ENCODE results near the gene ZBTB7C. TPM values are rescaled to one million over a fixed set of nuclear protein-coding genes. Genes with fewer than 3 reads are reported as not detected.

The ZBTB7C gene
- polyA plus RNA-seq, 1 of the 3 experiments (the other 2 are of a cell fraction) = 0.05 TPM

DNA sequence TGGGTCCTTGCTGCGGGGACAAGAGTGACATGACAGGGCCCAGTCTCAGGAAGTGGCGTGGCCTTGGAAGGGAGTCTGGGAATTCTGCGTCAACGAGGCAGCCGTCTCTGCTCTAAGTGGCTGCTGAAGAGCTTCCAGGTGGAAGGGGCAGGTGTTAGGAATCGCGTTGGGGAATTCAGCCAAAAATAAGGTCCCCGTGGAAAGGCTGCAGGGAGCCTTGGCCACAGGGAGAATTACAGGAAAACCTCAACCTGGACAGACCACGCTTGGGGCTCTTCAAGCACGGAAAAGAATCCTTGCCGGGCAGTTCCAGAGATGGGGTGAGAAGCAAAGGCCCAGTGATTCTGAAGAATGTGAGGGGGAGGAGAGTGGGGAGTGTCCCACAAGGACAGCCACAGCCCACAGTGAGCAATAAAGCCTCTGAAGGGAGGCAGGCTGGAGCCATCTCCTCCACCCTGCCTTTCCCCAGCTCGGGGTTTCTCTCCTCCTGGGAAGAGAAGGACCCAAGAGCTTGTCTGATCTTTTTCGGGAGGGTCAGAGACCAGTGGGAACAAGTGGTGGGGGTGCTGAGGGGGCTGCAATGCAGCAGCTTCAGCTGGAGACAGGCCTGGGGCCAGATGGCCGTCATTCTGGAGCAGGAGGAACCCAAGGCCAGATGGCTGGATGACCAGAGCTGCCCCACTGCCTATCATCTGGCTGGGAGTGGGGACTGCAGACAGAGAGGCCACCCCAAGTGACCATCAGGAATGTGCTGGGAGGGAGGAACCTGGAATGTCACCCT, 372.4 kb downstream of the ZBTB7C start:
- H3K36me3 ChIP-seq (replicated peaks in 1 of 2; ENCODE audit: control insufficient read depth in 1 of 2, insufficient read depth in 2 of 2, low read length in 1 of 2) = no peaks in the 10 kb centered on the region
- H3K27me3 ChIP-seq (ENCODE audit: insufficient read depth) = no peaks in the 10 kb centered on the region
- WGBS (ENCODE audit: low lambda C conversion rate) = 84% methylated on average over 14 of the region's 14 CpGs
- ChIA-PET CTCF (interaction anchor here (0.6 to 20.7 kb wide), 15 partner anchors 11 to 407 kb away, joined by 3 to 333 read pairs (median 5); no protein-coding TSS in a partner anchor), POLR2A (interaction anchor here (0.7 to 2.6 kb wide), 7 partner anchors 13 to 192 kb away, joined by 3 to 7 read pairs (median 3); no protein-coding TSS in a partner anchor)
- H2AFZ ChIP-seq (ENCODE audit: low read depth) = no peak overlapping the region
- H4K20me1 ChIP-seq (ENCODE audit: insufficient read depth) = no peaks in the 10 kb centered on the region
- no peak overlapping the region for H3K4me3 ChIP-seq (ENCODE audit: low read depth in 2 of 2, low read length in 1 of 2)
- H3K9me3 ChIP-seq = no peaks in the 10 kb centered on the region
- H3F3A ChIP-seq (replicated peaks; ENCODE audit: insufficient read depth) = no peaks in the 10 kb centered on the region
- no peak overlapping the region for H3K4me2 ChIP-seq
- DNase-seq = peak; percentile 65
- TF ChIP-seq GATA2 (CRISPR knock-in tag; IDR thresholded peaks at IDR 0.05) (no peak), SMC3 (IDR thresholded peaks at IDR 0.05; ENCODE audit: low read depth, low read length) (no peak), SIN3A (IDR thresholded peaks at IDR 0.05; ENCODE audit: borderline replicate concordance, low read depth, low read length) (no peak), GABPA (IDR thresholded peaks at IDR 0.05; ENCODE audit: low read depth) (no peak), CHD2 (IDR thresholded peaks at IDR 0.05; ENCODE audit: low read length, partially characterized antibody) (peak; percentile 29), RCOR1 (IDR thresholded peaks at IDR 0.05; ENCODE audit: low read length) (peak; percentile 67), EP300 (IDR thresholded peaks at IDR 0.05; ENCODE audit: borderline replicate concordance in 1 of 2, low read depth in 1 of 2, low read length in 1 of 2) (peak in 1 of 2 experiments; percentile 70; a peak in 1 of 4 replicates)
- TF ChIP-seq, protein P1, sequence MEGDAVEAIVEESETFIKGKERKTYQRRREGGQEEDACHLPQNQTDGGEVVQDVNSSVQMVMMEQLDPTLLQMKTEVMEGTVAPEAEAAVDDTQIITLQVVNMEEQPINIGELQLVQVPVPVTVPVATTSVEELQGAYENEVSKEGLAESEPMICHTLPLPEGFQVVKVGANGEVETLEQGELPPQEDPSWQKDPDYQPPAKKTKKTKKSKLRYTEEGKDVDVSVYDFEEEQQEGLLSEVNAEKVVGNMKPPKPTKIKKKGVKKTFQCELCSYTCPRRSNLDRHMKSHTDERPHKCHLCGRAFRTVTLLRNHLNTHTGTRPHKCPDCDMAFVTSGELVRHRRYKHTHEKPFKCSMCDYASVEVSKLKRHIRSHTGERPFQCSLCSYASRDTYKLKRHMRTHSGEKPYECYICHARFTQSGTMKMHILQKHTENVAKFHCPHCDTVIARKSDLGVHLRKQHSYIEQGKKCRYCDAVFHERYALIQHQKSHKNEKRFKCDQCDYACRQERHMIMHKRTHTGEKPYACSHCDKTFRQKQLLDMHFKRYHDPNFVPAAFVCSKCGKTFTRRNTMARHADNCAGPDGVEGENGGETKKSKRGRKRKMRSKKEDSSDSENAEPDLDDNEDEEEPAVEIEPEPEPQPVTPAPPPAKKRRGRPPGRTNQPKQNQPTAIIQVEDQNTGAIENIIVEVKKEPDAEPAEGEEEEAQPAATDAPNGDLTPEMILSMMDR (IDR thresholded peaks at IDR 0.05) = no peak
- H3K27ac ChIP-seq (ENCODE audit: low read depth in 2 of 2, low read length in 1 of 2) = peak overlapping the region in 1 of 2 experiments; percentile 100; a peak in 2 of 4 replicates
- H3K79me2 ChIP-seq (ENCODE audit: insufficient read depth) = no peaks in the 10 kb centered on the region
- H3K9ac ChIP-seq = no peak overlapping the region
- H3K9me2 ChIP-seq = no peaks in the 10 kb centered on the region
- H3K4me1 ChIP-seq (ENCODE audit: control insufficient read depth in 1 of 2, insufficient read depth in 2 of 2, low read depth in 1 of 2, low read length in 1 of 2) = peaks cover 0 to 70% of the 10 kb centered on the region in 2 experiments; a peak in 1 of 4 replicates

GRCh38 chr18:48036226-48036625, 373.0 kb downstream of the ZBTB7C start:
- Histone ChIP-seq H3K9ac (no peak overlapping the region), H3K4me2 (no peak overlapping the region)
- TF ChIP-seq, protein P2, sequence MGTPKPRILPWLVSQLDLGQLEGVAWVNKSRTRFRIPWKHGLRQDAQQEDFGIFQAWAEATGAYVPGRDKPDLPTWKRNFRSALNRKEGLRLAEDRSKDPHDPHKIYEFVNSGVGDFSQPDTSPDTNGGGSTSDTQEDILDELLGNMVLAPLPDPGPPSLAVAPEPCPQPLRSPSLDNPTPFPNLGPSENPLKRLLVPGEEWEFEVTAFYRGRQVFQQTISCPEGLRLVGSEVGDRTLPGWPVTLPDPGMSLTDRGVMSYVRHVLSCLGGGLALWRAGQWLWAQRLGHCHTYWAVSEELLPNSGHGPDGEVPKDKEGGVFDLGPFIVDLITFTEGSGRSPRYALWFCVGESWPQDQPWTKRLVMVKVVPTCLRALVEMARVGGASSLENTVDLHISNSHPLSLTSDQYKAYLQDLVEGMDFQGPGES (IDR thresholded peaks at IDR 0.05; ENCODE audit: low read depth, low read length) = no peak
- TF ChIP-seq TEAD4 (IDR thresholded peaks at IDR 0.05; ENCODE audit: borderline replicate concordance, insufficient read depth) (no peak), MEF2A (IDR thresholded peaks at IDR 0.05; ENCODE audit: borderline replicate concordance, low read depth) (no peak), SMC3 (IDR thresholded peaks at IDR 0.05; ENCODE audit: low read depth, low read length) (no peak), TCF12 (IDR thresholded peaks at IDR 0.05) (no peak), GATA2 (CRISPR knock-in tag; IDR thresholded peaks at IDR 0.05) (no peak), EZH2phosphoT487 (IDR thresholded peaks at IDR 0.05; ENCODE audit: borderline replicate concordance, low read depth) (no peak), RAD21 (IDR thresholded peaks at IDR 0.05; ENCODE audit: low read length) (no peak), NFIC (IDR thresholded peaks at IDR 0.05; ENCODE audit: borderline replicate concordance) (no peak), TAF1 (IDR thresholded peaks at IDR 0.05; ENCODE audit: borderline replicate concordance, low read depth, low read length) (no peak), SIN3A (IDR thresholded peaks at IDR 0.05; ENCODE audit: borderline replicate concordance, low read depth, low read length) (no peak), ELF1 (IDR thresholded peaks at IDR 0.05) (no peak), FOXJ3 (CRISPR knock-in tag; IDR thresholded peaks at IDR 0.05) (no peak), USF2 (IDR thresholded peaks at IDR 0.05; ENCODE audit: borderline replicate concordance, low read depth, low read length) (no peak)
- TF ChIP-seq, protein P3, sequence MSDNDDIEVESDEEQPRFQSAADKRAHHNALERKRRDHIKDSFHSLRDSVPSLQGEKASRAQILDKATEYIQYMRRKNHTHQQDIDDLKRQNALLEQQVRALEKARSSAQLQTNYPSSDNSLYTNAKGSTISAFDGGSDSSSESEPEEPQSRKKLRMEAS (IDR thresholded peaks at IDR 0.05; ENCODE audit: low read depth) = no peak

More at GRCh38 chr18:48036226-48036625, 373.0 kb downstream of the ZBTB7C start:
- Histone ChIP-seq H3K4me1 (ENCODE audit: control insufficient read depth in 1 of 2, insufficient read depth in 2 of 2, low read depth in 1 of 2, low read length in 1 of 2) (peaks cover 0 to 76% of the 10 kb centered on the region in 2 experiments; a peak in 1 of 4 replicates), H3K4me3 (ENCODE audit: low read depth in 2 of 2, low read length in 1 of 2) (no peak overlapping the region), H3K79me2 (ENCODE audit: insufficient read depth) (no peaks in the 10 kb centered on the region), H3F3A (replicated peaks; ENCODE audit: insufficient read depth) (no peaks in the 10 kb centered on the region), H4K20me1 (ENCODE audit: insufficient read depth) (no peaks in the 10 kb centered on the region), H3K9me2 (no peaks in the 10 kb centered on the region), H3K27ac (ENCODE audit: low read depth in 2 of 2, low read length in 1 of 2) (peak overlapping the region in 1 of 2 experiments; percentile 100; a peak in 2 of 4 replicates), H3K9me3 (no peaks in the 10 kb centered on the region), H3K36me3 (replicated peaks in 1 of 2; ENCODE audit: control insufficient read depth in 1 of 2, insufficient read depth in 2 of 2, low read length in 1 of 2) (no peaks in the 10 kb centered on the region), H2AFZ (ENCODE audit: low read depth) (no peak overlapping the region), H3K27me3 (ENCODE audit: insufficient read depth) (no peaks in the 10 kb centered on the region)
- 72% methylated on average over 6 of the region's 6 CpGs for WGBS (ENCODE audit: low lambda C conversion rate)
- DNase-seq = no peak
- POLR2A ChIA-PET = interaction anchor here (2.1 to 3.6 kb wide), 3 partner anchors 25 to 125 kb away, joined by 7 to 28 read pairs (median 15); no protein-coding TSS in a partner anchor
- CTCF ChIA-PET = interaction anchor here (1.0 to 20.7 kb wide), 12 partner anchors 10 to 407 kb away, joined by 3 to 333 read pairs (median 4); no protein-coding TSS in a partner anchor

All from SK-N-SH (cell line).